Glutamatergic neuron (in vitro differentiated cells): Measurements from ENCODE around the gene PPP1R18. TPM values are rescaled to one million over a fixed set of nuclear protein-coding genes. Genes with fewer than 3 reads are reported as not detected.

Source experiments
- DNase-seq: peaks from one replicate; pipeline ENCODE4 v3.0.0; 2022
- H3K27ac Mint-ChIP-seq: one replicate; pipeline ENCODE4 v1.8.0; 2020; ENCODE audit warnings: mild to moderate bottlenecking, mixed read lengths, inconsistent platforms; ENCODE audit not compliant: unreplicated experiment
- H3K27me3 Mint-ChIP-seq: one replicate; pipeline ENCODE4 v1.8.0; 2020; ENCODE audit warnings: mild to moderate bottlenecking, moderate library complexity, mixed read lengths, inconsistent platforms; ENCODE audit not compliant: unreplicated experiment
- H3K36me3 Mint-ChIP-seq: one replicate; pipeline ENCODE4 v1.8.0; 2020; ENCODE audit warnings: mild to moderate bottlenecking, mixed read lengths, inconsistent platforms; ENCODE audit not compliant: unreplicated experiment
- H3K4me1 Mint-ChIP-seq: one replicate; pipeline ENCODE4 v1.8.0; 2020; ENCODE audit warnings: mild to moderate bottlenecking, low read depth, mixed read lengths, inconsistent platforms; ENCODE audit not compliant: unreplicated experiment
- H3K4me3 Mint-ChIP-seq: one replicate; pipeline ENCODE4 v1.8.0; 2020; ENCODE audit warnings: mild to moderate bottlenecking, mixed read lengths, inconsistent platforms; ENCODE audit not compliant: unreplicated experiment
- H3K9me3 Mint-ChIP-seq: one replicate; pipeline ENCODE4 v1.8.0; 2020; ENCODE audit warnings: mild to moderate bottlenecking, moderate library complexity, mixed read lengths, inconsistent platforms; ENCODE audit not compliant: unreplicated experiment
- CTCF ChIP-seq: fragments of 200-600 bp; sonication (generic); IDR thresholded peaks from one replicate; pipeline ENCODE4 v1.5.0; 2021; ENCODE audit not compliant: partially characterized antibody, unreplicated experiment
- total RNA-seq: library from RNA; stranded (reverse); fragmentation: NEBNext Ultra II Directional; extraction: Animal tissue kit (Norgen Biotek cat#: 25700); gene quantifications from one replicate; pipeline ENCODE4 v1.2.1, GENCODE V29; 2021; ENCODE audit not compliant: unreplicated experiment

Gene PPP1R18
- total RNA-seq, 1 donor from 2014 or later, result 175 TPM

GRCh38 chr6:30684386-30685156 lies 1.9 kb downstream of the PPP1R18 start:
- H3K4me3 Mint-ChIP-seq, result peak overlapping the region; percentile 100
- peaks cover 23% of the 10 kb centered on the region for H3K9me3 Mint-ChIP-seq
- DNase-seq, result peak; percentile 33
- peaks cover 46% of the 10 kb centered on the region for H3K4me1 Mint-ChIP-seq
- H3K27ac Mint-ChIP-seq, result peak overlapping the region; percentile 100
- H3K36me3 Mint-ChIP-seq, result peaks cover 5% of the 10 kb centered on the region
- peaks cover 37% of the 10 kb centered on the region for H3K27me3 Mint-ChIP-seq
- TF ChIP-seq CTCF, result no peak

GRCh38 chr6:30683980-30684338 lies 2.5 kb downstream of the PPP1R18 start:
- TF ChIP-seq CTCF, result no peak
- Mint-ChIP-seq H3K9me3 (peaks cover 23% of the 10 kb centered on the region), H3K27ac (peak overlapping the region; percentile 84), H3K4me1 (peaks cover 44% of the 10 kb centered on the region), H3K36me3 (peaks cover 5% of the 10 kb centered on the region), H3K27me3 (peaks cover 37% of the 10 kb centered on the region), H3K4me3 (peak overlapping the region; percentile 97)
- no peak for DNase-seq

GRCh38 chr6:30683183-30683979 lies 3.1 kb downstream of the PPP1R18 start:
- Mint-ChIP-seq H3K36me3 (peaks cover 5% of the 10 kb centered on the region), H3K27me3 (peaks cover 32% of the 10 kb centered on the region), H3K4me1 (peaks cover 40% of the 10 kb centered on the region), H3K9me3 (peaks cover 21% of the 10 kb centered on the region), H3K4me3 (peak overlapping the region; percentile 97), H3K27ac (peak overlapping the region; percentile 86)
- TF ChIP-seq CTCF, result no peak
- DNase-seq, result no peak

- H3K27me3 Mint-ChIP-seq, result peaks cover 24% of the 10 kb centered on the region
- DNase-seq, result no peak
- H3K36me3 Mint-ChIP-seq, result peaks cover 5% of the 10 kb centered on the region
- H3K4me3 Mint-ChIP-seq, result peak overlapping the region; percentile 97
- peaks cover 12% of the 10 kb centered on the region for H3K9me3 Mint-ChIP-seq
- no peak for TF ChIP-seq CTCF
- H3K4me1 Mint-ChIP-seq, result peaks cover 35% of the 10 kb centered on the region
- H3K27ac Mint-ChIP-seq, result peak overlapping the region; percentile 86
These were observed 4.0 kb downstream of the PPP1R18 start for GRCh38 chr6:30682143-30683117.
